HUES6 (cell line): ENCODE data around the gene GATAD2A.

ENCODE experiments used
- H3K27ac ChIP-seq: 2 replicates; pipeline ENCODE4 v1.7.0; 2013; ENCODE audit warnings: low read depth, mild to moderate bottlenecking, low read length, inconsistent platforms
- H3K27me3 ChIP-seq: 2 replicates; pipeline ENCODE4 v1.6.1; 2013; ENCODE audit warnings: low read length; ENCODE audit not compliant: control insufficient read depth, insufficient read depth
- H3K36me3 ChIP-seq: 2 replicates; pipeline ENCODE4 v1.6.1; 2013; ENCODE audit warnings: low read length; ENCODE audit not compliant: control insufficient read depth, insufficient read depth
- H3K4me1 ChIP-seq: 2 replicates; pipeline ENCODE4 v1.6.1; 2013; ENCODE audit warnings: low read length; ENCODE audit not compliant: control insufficient read depth, insufficient read depth
- H3K4me3 ChIP-seq: 2 replicates; pipeline ENCODE4 v1.5.1; 2013; ENCODE audit warnings: low read depth, low read length
- H3K9ac ChIP-seq: one replicate; pipeline ENCODE4 v1.6.1; 2013; ENCODE audit warnings: mild to moderate bottlenecking, low read length
- H3K9me3 ChIP-seq: 2 replicates; pipeline ENCODE4 v1.6.1; 2013; ENCODE audit warnings: low read depth, low read length; ENCODE audit not compliant: control insufficient read depth, insufficient read depth

GATAD2A gene

DNA sequence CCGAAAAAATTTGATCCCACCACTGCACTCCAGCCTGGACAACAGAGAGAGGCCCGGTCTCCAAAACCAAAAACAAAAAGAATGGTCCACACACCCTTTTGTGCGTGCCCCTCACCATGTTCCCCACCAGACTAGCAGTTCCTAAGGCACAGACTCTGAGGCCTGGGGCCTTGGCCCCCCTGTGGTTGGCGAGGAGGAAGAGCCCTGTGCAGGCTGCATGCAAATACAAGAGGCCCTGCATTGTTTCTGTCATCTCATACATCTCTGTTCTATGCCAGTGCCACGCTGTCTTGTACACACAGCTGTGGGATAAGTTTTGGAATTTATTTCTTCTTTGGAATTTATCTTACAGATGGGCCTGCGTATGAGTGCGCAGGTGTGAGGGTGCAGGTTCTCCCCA lies 118.6 kb downstream of the GATAD2A start:
- Histone ChIP-seq H3K9me3 (no peaks in the 10 kb centered on the region), H3K9ac (no peak overlapping the region), H3K4me1 (peaks cover 7% of the 10 kb centered on the region; the same call in 1 of the 2 replicates)

DNA sequence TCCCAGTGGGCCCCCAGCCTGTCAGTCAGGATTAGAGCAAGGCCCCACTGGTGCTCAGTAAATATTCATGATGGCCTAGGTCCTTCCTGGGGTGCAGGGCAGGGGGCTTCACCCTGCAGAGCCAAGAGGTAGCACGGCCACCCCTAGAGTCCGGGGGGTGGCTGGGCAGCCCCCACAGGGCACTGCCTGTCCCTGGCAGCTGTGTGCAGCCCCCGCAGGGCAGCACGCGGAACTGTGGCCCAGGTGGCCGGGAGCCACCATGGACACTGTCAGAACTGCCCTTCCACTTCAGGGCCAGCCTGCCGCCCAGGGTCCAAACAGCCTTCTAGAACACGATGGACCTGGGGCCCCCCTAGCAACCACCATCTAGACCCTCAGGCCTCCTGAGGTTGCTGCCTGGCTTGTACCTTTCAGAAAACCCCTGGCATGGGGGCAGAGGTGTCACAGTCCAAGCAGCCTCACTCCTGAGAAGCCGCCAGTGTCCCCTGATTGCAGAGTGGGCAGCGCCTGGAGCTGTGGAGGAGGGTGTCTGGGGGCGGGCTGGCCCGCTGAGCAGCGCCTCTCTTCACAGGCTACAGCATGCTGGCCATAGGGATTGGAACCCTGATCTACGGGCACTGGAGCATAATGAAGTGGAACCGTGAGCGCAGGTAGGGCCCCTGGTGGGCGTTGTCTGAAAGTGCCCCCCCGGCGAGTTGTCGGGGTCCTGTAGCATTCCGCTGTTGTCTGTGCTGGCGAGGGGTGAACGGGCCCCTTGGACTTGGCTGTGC lies 120.3 kb downstream of the GATAD2A start:
- peaks cover 34% of the 10 kb centered on the region for H3K36me3 ChIP-seq
- H3K27ac ChIP-seq: 0 out of 2 replicates have a peak overlapping the region, but pooled peaks have one; percentile 23
- no peak overlapping the region for H3K4me3 ChIP-seq
- H3K9me3 ChIP-seq: no peaks in the 10 kb centered on the region
- no peaks in the 10 kb centered on the region for H3K27me3 ChIP-seq
- no peak overlapping the region for H3K9ac ChIP-seq
- H3K4me1 ChIP-seq: peaks cover 10% of the 10 kb centered on the region

More for the DNA sequence above, 118.6 kb downstream of the GATAD2A start:
- no peak overlapping the region for H3K4me3 ChIP-seq
- H3K27ac ChIP-seq: no peak overlapping the region
- H3K27me3 ChIP-seq: no peaks in the 10 kb centered on the region
- peaks cover 51% of the 10 kb centered on the region for H3K36me3 ChIP-seq

DNA sequence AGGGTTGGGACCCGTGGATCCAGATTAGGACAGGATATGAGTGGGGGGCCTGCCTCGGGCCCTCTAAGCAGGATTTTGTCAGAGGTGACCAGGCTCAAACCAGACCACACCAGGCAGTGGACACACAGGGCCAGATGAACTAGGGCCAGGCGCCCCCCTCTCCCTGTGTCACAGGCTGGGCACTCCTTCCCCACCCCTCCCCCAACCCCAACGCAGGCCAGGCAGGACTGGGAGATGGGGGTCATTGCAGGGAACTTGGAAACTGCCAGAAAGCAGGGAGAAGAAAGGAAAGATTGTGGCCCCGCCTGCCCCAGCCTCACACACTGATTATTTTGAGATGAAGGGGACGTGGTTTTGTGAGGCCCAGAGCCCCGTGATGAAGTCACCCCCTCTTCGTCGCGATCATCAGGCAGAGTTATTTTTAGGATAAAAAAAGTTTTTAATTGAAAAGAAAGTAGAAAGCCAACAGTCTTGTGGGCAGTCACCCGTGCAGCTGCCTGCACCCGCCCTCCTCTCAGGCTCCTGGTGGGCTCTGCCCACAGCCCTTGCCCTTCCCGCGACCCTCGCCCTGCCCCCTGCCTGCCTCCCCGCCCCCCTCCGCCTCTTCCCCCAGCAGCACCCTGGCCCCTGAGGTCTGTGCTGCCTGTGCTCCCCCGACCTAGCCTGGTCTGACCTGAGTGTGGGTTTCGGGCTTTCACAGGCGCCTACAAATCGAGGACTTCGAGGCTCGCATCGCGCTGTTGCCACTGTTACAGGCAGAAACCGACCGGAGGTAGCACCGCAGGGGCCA lies 121.3 kb downstream of the GATAD2A start:
- Histone ChIP-seq H3K27ac (no peak overlapping the region), H3K9ac (no peak overlapping the region), H3K36me3 (peaks cover 31% of the 10 kb centered on the region), H3K9me3 (no peaks in the 10 kb centered on the region), H3K4me1 (peaks cover 10% of the 10 kb centered on the region), H3K4me3 (no peak overlapping the region), H3K27me3 (no peaks in the 10 kb centered on the region)

GRCh38 chr19:19527371-19527656 lies 121.8 kb downstream of the GATAD2A start:
- Histone ChIP-seq H3K4me3 (no peak overlapping the region), H3K27ac (no peak overlapping the region), H3K36me3 (peaks cover 31% of the 10 kb centered on the region), H3K4me1 (peaks cover 10% of the 10 kb centered on the region), H3K27me3 (no peaks in the 10 kb centered on the region), H3K9me3 (no peaks in the 10 kb centered on the region), H3K9ac (no peak overlapping the region)

DNA sequence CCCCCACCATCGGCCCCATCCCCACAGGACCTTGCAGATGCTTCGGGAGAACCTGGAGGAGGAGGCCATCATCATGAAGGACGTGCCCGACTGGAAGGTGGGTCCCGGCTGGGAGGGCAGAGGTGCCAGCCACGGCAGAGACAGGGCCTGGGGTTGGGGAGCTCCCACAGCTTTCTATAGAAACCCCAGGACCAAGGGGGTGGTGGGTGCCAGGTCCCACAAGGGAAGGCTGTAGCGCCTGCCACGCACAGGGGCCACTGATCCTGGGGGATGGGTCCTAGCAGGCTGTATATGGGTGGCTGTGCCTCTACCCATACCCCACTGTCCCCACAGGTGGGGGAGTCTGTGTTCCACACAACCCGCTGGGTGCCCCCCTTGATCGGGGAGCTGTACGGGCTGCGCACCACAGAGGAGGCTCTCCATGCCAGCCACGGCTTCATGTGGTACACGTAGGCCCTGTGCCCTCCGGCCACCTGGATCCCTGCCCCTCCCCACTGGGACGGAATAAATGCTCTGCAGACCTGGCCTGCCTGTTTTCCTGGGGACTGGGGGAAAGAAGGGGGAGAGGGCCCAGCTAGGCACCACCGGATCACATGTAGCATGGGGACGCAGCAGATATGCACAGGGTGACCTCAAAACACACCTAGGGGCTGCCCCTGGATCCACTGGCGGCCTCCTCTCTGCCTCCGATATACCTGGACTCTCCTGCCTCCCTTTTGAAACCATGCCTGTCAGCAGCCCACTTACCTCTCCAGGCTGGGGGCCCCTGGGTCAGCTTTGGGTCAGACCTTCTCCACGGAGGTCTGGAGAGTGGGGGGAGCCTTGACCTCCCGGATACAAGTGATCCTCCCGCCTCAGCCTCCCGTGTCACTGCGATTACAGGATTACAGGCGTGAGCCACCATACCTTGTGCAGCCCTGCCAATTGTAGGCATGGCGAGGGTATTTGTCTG lies 122.5 kb downstream of the GATAD2A start:
- Histone ChIP-seq H3K4me1 (peaks cover 14% of the 10 kb centered on the region), H3K27ac (no peak overlapping the region), H3K9ac (no peak overlapping the region), H3K27me3 (no peaks in the 10 kb centered on the region), H3K4me3 (no peak overlapping the region), H3K9me3 (no peaks in the 10 kb centered on the region), H3K36me3 (peaks cover 28% of the 10 kb centered on the region)

DNA sequence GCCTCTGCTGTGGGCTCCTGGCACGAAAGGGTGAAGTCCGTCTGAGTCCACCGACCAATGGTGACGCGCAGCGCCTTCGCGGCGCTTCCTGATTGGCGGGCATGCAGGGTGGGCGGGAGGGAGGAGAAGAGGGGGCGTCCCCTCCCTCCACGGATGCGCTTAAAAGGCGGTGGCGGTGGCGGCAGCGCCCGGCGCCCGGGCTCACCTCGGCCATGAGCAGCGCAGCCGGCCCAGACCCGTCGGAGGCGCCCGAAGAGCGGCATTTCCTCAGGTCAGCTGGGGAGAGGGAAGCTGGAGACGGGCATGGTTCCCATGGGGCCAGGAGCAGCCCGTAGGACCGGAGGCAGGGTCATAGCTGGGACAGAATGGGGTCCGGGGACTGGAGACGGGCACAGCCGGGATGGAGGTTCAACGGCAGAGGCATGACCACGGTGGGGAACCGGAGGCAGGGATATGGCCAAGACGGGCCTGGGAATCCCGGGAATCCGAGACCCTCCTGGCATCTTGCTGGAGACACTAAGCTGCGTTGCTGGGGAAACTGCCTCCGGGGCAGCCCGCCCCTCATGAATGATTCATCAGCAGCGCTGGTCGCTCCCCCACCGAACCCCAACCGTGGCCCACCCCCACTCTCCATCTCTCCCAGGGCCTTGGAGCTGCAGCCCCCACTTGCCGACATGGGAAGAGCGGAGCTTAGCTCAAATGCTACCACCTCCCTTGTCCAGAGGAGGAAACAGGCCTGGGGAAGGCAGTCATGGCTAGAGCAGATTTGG lies 123.4 kb downstream of the GATAD2A start, which contains the start of gene YJEFN3:
Gene YJEFN3, plus strand, starts transcription at position 191 of the 770 bp plus-strand sequence. Its CDS starts 22 bp downstream, at position 213.
- H3K4me3 ChIP-seq: peak within 1 kb of the TSS; percentile 41; the same call in 1 of the 2 replicates
- H3K36me3 ChIP-seq: peaks cover 26% of the 10 kb centered on the region
- no peaks in the 10 kb centered on the region; the same call in 1 of the 2 replicates for H3K27me3 ChIP-seq
- no peak within 1 kb of the TSS for H3K27ac ChIP-seq
- H3K9ac ChIP-seq: no peak within 1 kb of the TSS
- peaks cover 14% of the 10 kb centered on the region for H3K4me1 ChIP-seq
- H3K9me3 ChIP-seq: no peaks in the 10 kb centered on the region

- peaks cover 5% of the 10 kb centered on the region; the same call in 1 of the 2 replicates for H3K27me3 ChIP-seq
- peaks cover 14% of the 10 kb centered on the region for H3K4me1 ChIP-seq
- no peak overlapping the region for H3K27ac ChIP-seq
- H3K4me3 ChIP-seq: no peak overlapping the region
- H3K36me3 ChIP-seq: peaks cover 22% of the 10 kb centered on the region
- H3K9ac ChIP-seq: no peak overlapping the region
- H3K9me3 ChIP-seq: no peaks in the 10 kb centered on the region
Observed at GRCh38 chr19:19529783-19530422, 124.4 kb downstream of the GATAD2A start.

- no peak overlapping the region for H3K9ac ChIP-seq
- no peak overlapping the region for H3K27ac ChIP-seq
- H3K27me3 ChIP-seq: peaks cover 5% of the 10 kb centered on the region; the same call in 1 of the 2 replicates
- H3K4me3 ChIP-seq: no peak overlapping the region
- peaks cover 14% of the 10 kb centered on the region for H3K4me1 ChIP-seq
- H3K36me3 ChIP-seq: peaks cover 22% of the 10 kb centered on the region
- H3K9me3 ChIP-seq: no peaks in the 10 kb centered on the region
Observed at GRCh38 chr19:19530423-19530804, 124.9 kb downstream of the GATAD2A start.

- peaks cover 22% of the 10 kb centered on the region for H3K36me3 ChIP-seq
- H3K4me1 ChIP-seq: peaks cover 13% of the 10 kb centered on the region
- H3K9me3 ChIP-seq: no peaks in the 10 kb centered on the region
- H3K27me3 ChIP-seq: peaks cover 5% of the 10 kb centered on the region; the same call in 1 of the 2 replicates
- H3K27ac ChIP-seq: no peak overlapping the region
- H3K4me3 ChIP-seq: no peak overlapping the region
- no peak overlapping the region for H3K9ac ChIP-seq
Observed at GRCh38 chr19:19530889-19531288, 125.4 kb downstream of the GATAD2A start.
